H1 (cell line): ENCODE results near the gene IFT74. TPM values are rescaled to one million over a fixed set of nuclear protein-coding genes. Genes with fewer than 3 reads are reported as not detected.

Experiments
- ASH2L ChIP-seq: fragments of 200-600, 300-600 bp; sonication (generic); IDR thresholded peaks from one replicate; pipeline ENCODE4 v1.7.1; 2017; ENCODE audit warnings: low read length
- HDAC6 ChIP-seq: IDR thresholded peaks from one replicate; pipeline ENCODE4 v1.7.1; 2012; ENCODE audit warnings: low read depth, mild to moderate bottlenecking, inconsistent platforms, low read length, moderate library complexity
- PHF8 ChIP-seq: fragments of 200-600 bp; sonication (generic); conservative IDR thresholded peaks from 2 replicates; pipeline ENCODE4 v1.7.1; 2012; ENCODE audit warnings: low read depth, mild to moderate bottlenecking, inconsistent platforms, low read length, moderate library complexity
- SIRT6 ChIP-seq: IDR thresholded peaks from one replicate; pipeline ENCODE4 v1.7.1; 2012; ENCODE audit warnings: low read length, inconsistent platforms
- SIX5 ChIP-seq: IDR thresholded peaks from 2 replicates; pipeline ENCODE4 v1.6.1; 2011; ENCODE audit warnings: mild to moderate bottlenecking, low read depth, low read length
- SP4 ChIP-seq: IDR thresholded peaks from 2 replicates; pipeline ENCODE4 v1.6.1; 2012; ENCODE audit warnings: low read length, inconsistent platforms
- YY1 ChIP-seq: IDR thresholded peaks from 2 replicates; pipeline ENCODE4 v1.6.1; 2011; ENCODE audit warnings: low read depth, mild to moderate bottlenecking, low read length
- polyA plus RNA-seq, 7 experiments: library from polyadenylated mRNA; depleted of rRNA in 3 of 7; stranded (reverse) in 5 of 7; unstranded in 2 of 7; fragments of >200 nt in 5 of 7; fragments of 200-250 nt in 2 of 7; gene quantifications; 1 replicate in 5 of 7; 2 replicates in 1 of 7; 4 replicates in 1 of 7; pipeline versions ENCODE4 v1.2.1 to v1.2.3, GENCODE V29; 2011 to 2013; ENCODE audit warnings: missing spikeins in 2 of 7, mixed read lengths in 2 of 7
- total RNA-seq: library from RNA; stranded (reverse); fragmentation: NEBNext Ultra II Directional; extraction: Animal tissue kit (Norgen Biotek cat#: 25700); gene quantifications from 2 replicates; pipeline ENCODE4 v1.2.1, GENCODE V29; 2021
- TF ChIP-seq, protein P1 (sequence below): IDR thresholded peaks from 2 replicates; pipeline ENCODE4 v1.6.1; 2011; ENCODE audit warnings: low read depth, mild to moderate bottlenecking, low read length; ENCODE audit not compliant: insufficient read depth
- TF ChIP-seq, protein P2 (sequence below): IDR thresholded peaks from 2 replicates; pipeline ENCODE4 v1.6.1; 2012; ENCODE audit warnings: inconsistent platforms

IFT74 gene
- total and polyA plus RNA-seq, 2 of the 8 experiments (the other 6 are each of a cell fraction or from before 2014, with no cell fraction given) = 4.4 to 17.8 TPM

DNA sequence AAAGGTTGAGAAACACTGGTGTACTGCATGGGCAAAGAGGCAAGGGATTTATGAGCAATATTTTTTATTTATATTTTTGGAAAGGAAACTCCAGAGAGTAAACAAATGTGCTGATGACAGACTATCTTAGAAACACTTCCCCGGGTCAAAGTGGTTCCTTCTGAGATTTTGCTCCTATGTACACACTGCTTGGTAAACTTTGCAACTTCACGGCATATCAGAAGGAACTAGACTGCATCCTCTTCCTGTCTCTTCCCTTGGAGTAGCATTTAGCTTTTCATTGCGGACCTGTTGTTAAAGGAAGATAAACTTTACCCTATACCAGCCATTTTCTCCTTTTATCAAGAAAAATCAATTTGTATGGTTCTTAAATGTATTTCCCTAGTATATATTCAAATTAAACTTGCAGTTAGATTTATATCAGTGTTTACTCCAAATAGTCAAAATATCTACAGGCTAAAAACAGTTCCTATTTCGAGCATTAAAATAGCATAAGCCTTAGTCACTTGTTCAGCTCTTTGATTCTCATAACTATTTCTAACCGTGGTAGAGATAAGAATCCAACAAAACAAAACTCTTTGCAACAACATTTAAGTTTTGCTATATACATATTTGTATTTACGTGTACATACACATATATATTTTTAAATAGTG lies 97.3 kb downstream of the IFT74 start (continued):
- TF ChIP-seq, protein P1, sequence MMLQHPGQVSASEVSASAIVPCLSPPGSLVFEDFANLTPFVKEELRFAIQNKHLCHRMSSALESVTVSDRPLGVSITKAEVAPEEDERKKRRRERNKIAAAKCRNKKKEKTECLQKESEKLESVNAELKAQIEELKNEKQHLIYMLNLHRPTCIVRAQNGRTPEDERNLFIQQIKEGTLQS = no peak
- TF ChIP-seq, protein P2, sequence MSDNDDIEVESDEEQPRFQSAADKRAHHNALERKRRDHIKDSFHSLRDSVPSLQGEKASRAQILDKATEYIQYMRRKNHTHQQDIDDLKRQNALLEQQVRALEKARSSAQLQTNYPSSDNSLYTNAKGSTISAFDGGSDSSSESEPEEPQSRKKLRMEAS = no peak
- TF ChIP-seq HDAC6 = no peak
- no peak for TF ChIP-seq SP4
- TF ChIP-seq PHF8 = no peak
- TF ChIP-seq ASH2L = no peak
- TF ChIP-seq SIRT6 = no peak
- no peak for TF ChIP-seq SIX5
- TF ChIP-seq YY1 = no peak
